ENCODE measurements around the gene FIGN.

DNA sequence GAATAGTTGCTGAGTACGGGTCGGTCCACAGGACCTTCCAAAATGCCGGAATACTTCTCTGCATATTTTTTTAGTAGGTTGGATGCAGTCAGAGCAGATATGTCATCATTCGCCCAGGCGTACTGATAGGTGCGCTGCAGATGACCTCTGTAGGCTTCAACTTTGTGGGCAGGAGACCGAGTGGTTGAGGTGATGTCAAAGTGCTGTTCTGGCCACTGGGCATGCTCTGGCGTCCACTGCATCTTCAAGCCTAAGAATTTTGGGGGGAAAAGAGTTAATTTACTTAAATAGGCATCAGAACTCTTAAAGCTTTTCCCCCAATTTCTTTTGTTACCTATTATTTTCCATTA lies 124.3 kb downstream of the FIGN start:
- no peak for TF ChIP-seq POLR2A (IDR thresholded peaks at IDR 0.05)
- TF ChIP-seq, protein P1, sequence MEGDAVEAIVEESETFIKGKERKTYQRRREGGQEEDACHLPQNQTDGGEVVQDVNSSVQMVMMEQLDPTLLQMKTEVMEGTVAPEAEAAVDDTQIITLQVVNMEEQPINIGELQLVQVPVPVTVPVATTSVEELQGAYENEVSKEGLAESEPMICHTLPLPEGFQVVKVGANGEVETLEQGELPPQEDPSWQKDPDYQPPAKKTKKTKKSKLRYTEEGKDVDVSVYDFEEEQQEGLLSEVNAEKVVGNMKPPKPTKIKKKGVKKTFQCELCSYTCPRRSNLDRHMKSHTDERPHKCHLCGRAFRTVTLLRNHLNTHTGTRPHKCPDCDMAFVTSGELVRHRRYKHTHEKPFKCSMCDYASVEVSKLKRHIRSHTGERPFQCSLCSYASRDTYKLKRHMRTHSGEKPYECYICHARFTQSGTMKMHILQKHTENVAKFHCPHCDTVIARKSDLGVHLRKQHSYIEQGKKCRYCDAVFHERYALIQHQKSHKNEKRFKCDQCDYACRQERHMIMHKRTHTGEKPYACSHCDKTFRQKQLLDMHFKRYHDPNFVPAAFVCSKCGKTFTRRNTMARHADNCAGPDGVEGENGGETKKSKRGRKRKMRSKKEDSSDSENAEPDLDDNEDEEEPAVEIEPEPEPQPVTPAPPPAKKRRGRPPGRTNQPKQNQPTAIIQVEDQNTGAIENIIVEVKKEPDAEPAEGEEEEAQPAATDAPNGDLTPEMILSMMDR (IDR thresholded peaks at IDR 0.05) = no peak
- no peak for TF ChIP-seq EP300 (IDR thresholded peaks at IDR 0.05)
